Stimulated activated CD8-positive, alpha-beta memory T cell treated with anti-CD3 and anti-CD28 coated beads, Interleukin-7, amount 100 ng/mL, for 4 hours (primary cell): ENCODE data around the gene CACNA2D2.

Experiments used
- DNase-seq, 2 donors: peaks; one replicate each; pipeline ENCODE4 v3.0.0-alpha.2; 2020; ENCODE audit warnings: low read depth in 2 of 2

The CACNA2D2 gene

GRCh38 chr3:50464569-50464968 lies 38.9 kb downstream of the CACNA2D2 start:
- no peak for DNase-seq

- no peak for DNase-seq
Observed at GRCh38 chr3:50459785-50460184, 43.6 kb downstream of the CACNA2D2 start.

GRCh38 chr3:50457988-50458387 lies 45.4 kb downstream of the CACNA2D2 start:
- no peak for DNase-seq

- DNase-seq, result no peak
Observed at GRCh38 chr3:50455161-50456018, 48.0 kb downstream of the CACNA2D2 start.

GRCh38 chr3:50454481-50455070 lies 48.9 kb downstream of the CACNA2D2 start:
- no peak for DNase-seq

- no peak for DNase-seq
Observed at GRCh38 chr3:50453907-50454306, 49.5 kb downstream of the CACNA2D2 start.

- peak; percentile 54 to 66 for DNase-seq
Observed at GRCh38 chr3:50450209-50450921, 53.1 kb downstream of the CACNA2D2 start.

GRCh38 chr3:50448752-50449539 lies 54.5 kb downstream of the CACNA2D2 start:
- no peak for DNase-seq

GRCh38 chr3:50447290-50447840 lies 56.1 kb downstream of the CACNA2D2 start:
- no peak for DNase-seq

- DNase-seq, result no peak
Observed at GRCh38 chr3:50445919-50446318, 57.5 kb downstream of the CACNA2D2 start.

- no peak for DNase-seq
Observed at GRCh38 chr3:50444782-50445181, 58.7 kb downstream of the CACNA2D2 start.

- no peak for DNase-seq
Observed at GRCh38 chr3:50444213-50444612, 59.2 kb downstream of the CACNA2D2 start.

- no peak for DNase-seq
Observed at GRCh38 chr3:50442945-50443579, 60.4 kb downstream of the CACNA2D2 start.

GRCh38 chr3:50441424-50442217 lies 61.8 kb downstream of the CACNA2D2 start:
- no peak for DNase-seq

- DNase-seq, result peak; percentile 53 to 54
Observed at GRCh38 chr3:50436114-50436674, 67.2 kb downstream of the CACNA2D2 start.

- DNase-seq, result no peak
Observed at GRCh38 chr3:50435371-50436113, 67.9 kb downstream of the CACNA2D2 start.

- no peak for DNase-seq
Observed at GRCh38 chr3:50433954-50434353, 69.5 kb downstream of the CACNA2D2 start.

GRCh38 chr3:50430950-50431435 lies 72.4 kb downstream of the CACNA2D2 start:
- no peak for DNase-seq

- DNase-seq, result peak; percentile 11 to 12
Observed at GRCh38 chr3:50430191-50430590, 73.2 kb downstream of the CACNA2D2 start.
